CD4-positive, alpha-beta T cell treated with Interleukin-12 subunit alpha and Interleukin-12 subunit beta, for 1 hour (primary cell): ENCODE measurements around the gene DEFB129.
"Not testable (repeated sequence)": the region's sequence is repeated elsewhere in the genome, so short reads cannot be mapped to it uniquely, and the experiment has no call there.

Source experiments
- DNase-seq: peaks from one replicate; pipeline ENCODE4 v3.0.0-alpha.2; 2020

Gene DEFB129, protein sequence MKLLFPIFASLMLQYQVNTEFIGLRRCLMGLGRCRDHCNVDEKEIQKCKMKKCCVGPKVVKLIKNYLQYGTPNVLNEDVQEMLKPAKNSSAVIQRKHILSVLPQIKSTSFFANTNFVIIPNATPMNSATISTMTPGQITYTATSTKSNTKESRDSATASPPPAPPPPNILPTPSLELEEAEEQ

DNA sequence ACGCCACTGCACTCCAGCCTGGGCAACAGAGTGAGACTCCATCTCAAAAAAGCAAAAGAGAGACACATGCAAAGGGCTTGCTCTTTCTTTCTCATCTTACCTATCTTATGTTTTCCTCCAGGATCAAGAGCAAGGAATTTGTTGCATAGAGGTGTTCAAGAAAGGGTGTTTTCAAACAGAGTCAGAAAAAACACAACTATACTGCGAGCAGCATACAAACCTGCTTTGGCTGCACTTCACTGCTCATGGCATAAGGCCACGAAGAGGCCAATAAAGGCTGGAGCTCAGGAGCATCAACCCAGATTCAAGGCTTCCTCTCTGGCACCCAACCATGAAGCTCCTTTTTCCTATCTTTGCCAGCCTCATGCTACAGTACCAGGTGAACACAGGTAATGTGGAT lies at the start of gene DEFB129:
Gene DEFB129, plus strand, starts transcription at position 301 of the 400 bp plus-strand sequence. Its CDS starts 31 bp downstream, at position 332.
- DNase-seq = no peak

DNA sequence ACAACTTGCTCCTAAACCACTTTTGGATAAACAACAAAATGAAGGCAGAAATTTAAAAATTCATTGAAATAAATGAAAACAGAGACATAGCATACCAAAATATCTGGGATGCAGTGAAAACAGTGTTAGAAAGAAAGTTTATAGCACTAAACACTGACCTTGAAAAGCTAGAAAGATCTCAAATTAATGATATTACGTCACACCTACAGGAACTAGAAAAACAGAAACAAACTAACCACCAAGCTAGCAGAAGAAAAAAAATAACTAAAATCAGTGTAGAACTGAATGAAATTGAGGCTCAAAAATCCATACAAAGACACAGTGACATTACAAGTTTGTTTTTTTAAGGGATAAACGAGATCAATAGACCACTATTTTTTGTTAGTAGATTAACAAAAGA lies 42.8 kb upstream of the DEFB129 start:
- no peak for DNase-seq

DNA sequence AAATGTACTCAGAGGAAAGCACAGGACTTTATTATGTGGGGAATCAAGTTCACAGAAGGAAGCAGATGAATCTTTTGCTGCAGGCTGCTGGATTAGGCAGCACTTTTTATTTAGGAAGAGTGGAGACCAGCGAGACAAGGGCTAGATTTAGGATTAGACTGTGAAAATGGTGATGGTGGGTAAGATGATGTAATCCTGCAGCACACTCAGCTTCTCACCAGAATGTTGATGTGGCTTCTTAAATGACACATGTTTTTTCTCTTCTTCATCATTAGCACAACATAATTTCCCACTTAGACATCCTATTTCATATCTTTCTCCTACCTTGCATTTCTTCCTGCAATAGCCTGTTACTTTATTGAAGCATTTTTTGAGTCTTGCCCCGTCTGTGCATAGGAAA lies 39.3 kb upstream of the DEFB129 start:
- DNase-seq = no peak

DNA sequence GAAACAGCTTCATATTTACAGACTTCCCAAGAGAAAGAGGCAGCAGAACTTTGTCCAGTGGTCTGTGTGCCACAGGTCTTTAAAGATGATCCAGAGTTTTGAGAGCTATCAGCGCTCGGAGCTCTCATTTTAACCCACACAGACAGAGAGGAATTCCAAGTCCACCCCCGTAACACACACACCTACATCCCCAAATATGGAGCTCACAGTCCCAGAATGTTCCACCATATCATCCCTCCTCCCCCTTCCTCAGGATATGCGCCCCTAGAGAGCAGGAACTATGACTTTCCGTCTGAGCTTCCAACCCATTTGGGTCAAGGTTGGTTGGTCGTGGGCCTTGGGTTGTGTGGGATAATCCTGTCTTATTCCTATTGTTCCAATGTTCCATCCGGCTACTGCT lies 37.4 kb upstream of the DEFB129 start, which contains the start of gene DEFB128:
Gene DEFB128, minus strand, starts transcription at position 101 of the 400 bp plus-strand sequence. Its CDS starts 88 bp downstream, at position 13.
- no peak for DNase-seq

GRCh38 chr20:198225-198624 lies 28.8 kb upstream of the DEFB129 start:
- no peak for DNase-seq

GRCh38 chr20:199996-200395 lies 27.1 kb upstream of the DEFB129 start:
- DNase-seq = no peak

DNA sequence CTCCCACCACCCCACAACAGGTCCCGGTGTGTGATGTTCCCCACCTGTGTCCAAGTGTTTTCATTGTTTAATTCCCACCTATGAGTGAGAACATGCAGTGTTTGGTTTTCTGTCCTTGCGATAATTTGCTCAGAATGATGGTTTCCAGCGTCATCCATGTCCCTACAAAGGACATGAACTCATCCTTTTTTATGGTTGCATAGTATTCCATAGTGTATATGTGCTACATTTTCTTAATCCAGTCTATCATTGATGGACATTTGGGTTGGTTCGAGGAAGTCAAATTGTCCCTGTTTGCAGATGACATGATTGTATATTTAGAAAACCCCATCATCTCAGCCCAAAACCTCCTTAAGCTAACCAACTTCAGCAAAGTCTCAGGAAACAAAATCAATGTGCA lies 23.4 kb upstream of the DEFB129 start:
- DNase-seq = not testable (repeated sequence)

GRCh38 chr20:208942-209566 lies 18.0 kb upstream of the DEFB129 start:
- peak; percentile 48 for DNase-seq

DNA sequence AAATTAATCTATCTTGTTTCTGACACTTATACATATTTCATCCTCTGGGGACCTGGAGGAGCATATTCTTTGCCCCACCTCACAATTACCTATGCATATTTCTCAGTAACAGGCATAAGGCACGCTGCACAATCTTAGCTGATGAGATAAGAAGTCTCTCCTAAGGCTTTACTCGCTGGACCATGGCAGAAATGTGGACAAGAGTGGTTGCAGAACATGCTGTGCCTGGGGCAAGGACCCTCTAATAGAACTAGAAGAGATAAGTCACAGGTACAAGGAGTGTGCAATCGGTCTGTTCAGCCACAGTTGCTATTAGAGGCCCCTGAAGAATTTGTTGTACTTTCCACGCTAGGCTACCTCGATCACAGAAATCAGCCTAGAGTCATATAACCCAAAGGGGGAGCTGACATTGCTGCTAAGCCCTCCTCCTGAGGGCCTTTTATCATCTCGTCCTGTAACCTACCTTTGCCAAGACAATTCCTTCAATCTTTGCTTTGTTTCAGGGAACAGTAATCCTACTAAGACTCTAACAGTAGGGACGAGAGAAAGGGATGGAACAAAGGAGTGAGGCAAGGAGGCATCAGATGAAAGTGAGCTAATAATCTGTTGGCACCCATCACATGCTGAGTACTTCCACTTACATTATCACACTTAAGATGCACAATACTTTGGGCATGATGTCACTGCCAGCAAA lies 16.1 kb upstream of the DEFB129 start:
- DNase-seq = no peak

DNA sequence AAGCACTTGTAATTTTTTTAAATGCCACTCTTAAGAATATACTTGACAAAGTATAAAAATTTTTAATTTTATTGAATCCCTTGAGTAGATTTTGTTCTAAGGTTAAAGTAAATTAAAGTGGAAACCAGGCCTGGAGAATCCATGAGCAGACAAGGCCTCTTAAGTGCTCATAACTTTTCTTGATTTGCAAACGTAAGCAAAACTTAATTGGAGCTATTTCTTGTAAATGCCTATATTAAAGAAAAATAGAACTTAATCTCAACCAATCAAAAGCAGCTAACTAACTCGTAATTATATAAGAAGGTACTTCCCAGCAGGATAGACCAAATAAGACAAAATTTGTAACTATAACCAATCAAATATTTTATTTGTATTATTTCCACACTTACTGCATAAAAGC lies 12.7 kb upstream of the DEFB129 start:
- no peak for DNase-seq

DNA sequence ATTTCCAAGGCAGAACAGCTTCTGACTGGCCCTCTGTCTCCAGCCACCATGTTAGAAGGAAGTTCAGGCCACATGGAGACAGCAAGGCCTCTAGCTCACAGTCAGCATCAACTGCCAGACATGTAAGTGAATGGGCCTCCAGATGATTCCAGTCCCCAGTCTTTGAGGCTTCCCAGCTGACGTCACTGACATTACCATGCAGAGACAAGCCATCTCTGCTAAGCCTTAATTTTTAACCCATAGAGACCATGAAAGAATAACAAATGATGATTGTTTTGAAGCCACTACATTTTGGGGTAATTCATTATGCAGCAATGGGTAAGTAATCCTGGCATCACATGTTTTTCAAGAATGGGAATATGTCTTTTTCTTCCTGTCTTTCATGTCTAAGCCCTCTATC lies 11.3 kb upstream of the DEFB129 start:
- DNase-seq = no peak

DNA sequence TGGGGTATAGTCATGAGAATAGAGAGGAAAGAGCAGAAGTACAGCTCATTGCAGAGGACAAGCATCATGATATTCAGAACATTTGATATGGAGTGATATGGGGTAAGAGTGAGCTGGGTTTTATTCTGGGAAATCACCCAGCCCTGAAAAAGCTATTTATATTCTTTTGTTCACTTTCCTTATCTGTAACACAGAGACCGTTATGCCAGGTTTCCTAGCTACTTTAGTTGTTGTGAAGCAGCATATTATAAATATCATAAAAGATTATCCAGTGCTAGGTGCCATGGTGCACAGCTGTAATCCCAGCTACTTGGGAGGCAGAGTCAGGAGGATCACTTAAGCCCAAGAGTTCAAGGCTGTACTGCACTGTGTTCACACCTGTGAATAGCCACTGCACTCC lies 9.8 kb upstream of the DEFB129 start:
- DNase-seq = no peak

DNA sequence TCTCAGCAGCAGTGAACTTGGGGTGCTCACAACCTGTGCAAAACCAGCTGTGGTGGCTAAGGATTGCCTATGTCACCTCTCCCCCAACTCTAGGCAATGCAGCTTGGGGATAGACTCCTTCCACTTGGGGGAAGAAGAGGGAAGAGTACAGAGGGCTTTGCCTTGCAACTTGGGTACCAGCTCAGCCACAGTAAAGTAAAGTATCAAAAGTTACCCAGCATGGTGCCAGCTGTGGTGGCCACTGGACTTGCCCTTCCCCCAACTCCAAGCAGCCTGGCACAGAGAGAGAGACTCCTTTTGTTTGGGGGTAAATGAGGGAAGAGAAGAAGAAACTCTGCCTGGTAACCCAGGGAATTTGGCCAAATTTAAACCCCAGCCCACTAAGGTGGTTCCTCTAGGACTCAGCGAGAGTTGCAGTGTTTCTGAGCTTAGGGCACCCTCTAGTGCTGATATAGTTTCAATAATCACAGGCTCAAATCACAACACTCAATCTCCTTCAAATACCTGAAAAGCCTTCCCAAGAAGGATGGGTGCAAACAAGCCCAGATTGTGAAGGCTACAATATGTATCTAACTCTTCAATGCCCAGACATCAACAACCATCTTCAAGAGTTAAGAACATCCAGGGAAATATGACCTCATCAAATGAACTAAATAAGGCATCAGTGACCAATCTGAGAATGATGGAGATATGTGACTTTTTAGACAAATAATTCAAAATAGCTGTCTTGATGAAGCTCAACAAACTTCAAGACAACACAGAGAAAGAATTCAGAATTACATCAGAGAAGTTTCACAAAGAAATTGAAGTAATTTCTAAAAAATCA lies 7.6 kb upstream of the DEFB129 start:
- no peak for DNase-seq

GRCh38 chr20:221258-221830 lies 5.7 kb upstream of the DEFB129 start:
- no peak for DNase-seq

- DNase-seq = not testable (repeated sequence)
Measured at GRCh38 chr20:225879-226278, 1.2 kb upstream of the DEFB129 start.

GRCh38 chr20:227439-228105 lies 514 bp downstream of the DEFB129 start:
- no peak for DNase-seq

DNA sequence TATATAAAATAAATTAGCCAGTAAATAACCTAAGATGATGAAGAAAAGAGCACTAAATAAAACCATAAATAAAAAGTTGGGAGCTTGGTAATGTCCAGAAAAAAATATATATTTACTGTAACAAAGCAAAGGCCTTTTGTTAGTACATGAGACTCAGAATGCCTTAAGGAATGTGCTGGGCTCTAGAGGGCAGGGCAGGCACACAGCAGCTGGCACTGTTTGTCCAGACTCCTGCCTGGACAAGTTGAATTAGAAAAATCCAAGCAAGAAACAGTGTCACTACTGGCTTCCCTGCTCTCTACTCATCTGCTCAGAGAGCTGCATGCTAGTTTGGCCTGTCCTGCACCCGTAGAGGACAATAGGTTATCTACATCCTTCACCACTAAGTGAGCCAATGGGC lies 8.8 kb downstream of the DEFB129 start:
- DNase-seq = no peak

- DNase-seq = peak; percentile 7
Measured at GRCh38 chr20:237489-237888, 10.4 kb downstream of the DEFB129 start.

DNA sequence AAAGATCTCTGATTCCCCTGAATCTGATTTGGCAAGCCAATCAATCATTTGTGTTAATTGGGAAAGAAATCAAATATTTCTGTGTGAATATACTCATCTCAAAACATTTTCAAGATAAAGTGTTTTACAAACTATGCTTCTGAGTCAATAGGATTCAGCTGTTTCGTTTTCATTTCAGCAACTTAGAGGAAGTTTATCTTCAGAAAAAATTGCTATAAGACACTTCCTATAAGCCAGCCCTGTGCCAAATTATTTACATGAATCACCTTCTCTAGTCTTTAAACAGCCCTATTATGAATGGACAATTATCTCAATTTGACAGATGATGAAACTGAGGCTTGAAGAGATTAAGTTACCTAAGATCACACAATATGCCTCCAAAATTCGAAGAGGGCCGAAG lies 10.9 kb downstream of the DEFB129 start:
- no peak for DNase-seq

DNA sequence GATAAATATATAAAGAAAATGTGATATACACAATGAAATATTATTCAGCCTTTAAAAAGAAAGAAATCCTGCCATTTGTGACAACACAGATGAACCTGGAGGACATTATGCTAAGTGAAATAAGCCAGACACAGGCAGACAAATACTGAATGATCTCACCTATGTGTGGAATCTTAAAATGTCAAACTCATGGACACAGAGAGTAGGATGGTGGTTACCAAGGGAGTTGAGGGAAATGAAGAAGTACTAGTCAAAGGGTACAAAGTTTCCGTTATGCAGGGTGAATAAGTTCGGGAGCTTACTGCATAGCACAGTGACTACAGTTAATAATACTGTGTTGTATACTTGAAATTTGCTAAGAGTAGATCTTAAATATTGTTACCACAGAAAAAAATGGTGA lies 15.8 kb downstream of the DEFB129 start:
- no peak for DNase-seq

- DNase-seq = no peak
Measured at GRCh38 chr20:251354-251753, 24.3 kb downstream of the DEFB129 start.

GRCh38 chr20:252801-253200 lies 25.7 kb downstream of the DEFB129 start:
- no peak for DNase-seq
